LNCAP (cell line): Measurements from ENCODE around the gene CASP6.

Source experiments
- CTCF ChIP-seq: fragments of 450-650 bp; IDR thresholded peaks from 2 replicates; pipeline ENCODE4 v1.5.1; 2017; ENCODE audit warnings: mild to moderate bottlenecking

The CASP6 gene

GRCh38 chr4:109645874-109646710, 57.2 kb downstream of the CASP6 start:
- no peak for TF ChIP-seq CTCF

GRCh38 chr4:109640644-109641043, 62.6 kb downstream of the CASP6 start:
- TF ChIP-seq CTCF = no peak
